Measurements from ENCODE around the gene INPP5K.

The INPP5K gene

GRCh38 chr17:1496869-1497268 lies 19.5 kb downstream of the INPP5K start:
- Histone ChIP-seq H3K27ac (ENCODE audit: low read depth, low read length) (no peak overlapping the region), H2AFZ (ENCODE audit: insufficient read depth, low read length, poor library complexity) (no peak overlapping the region)
- no CpG with 5 or more reads among the region's 14 CpGs for WGBS (ENCODE audit: extremely low coverage, insufficient coverage, insufficient read length)

GRCh38 chr17:1495265-1495989 lies 21.0 kb downstream of the INPP5K start:
- Histone ChIP-seq H2AFZ (ENCODE audit: insufficient read depth, low read length, poor library complexity) (no peak overlapping the region), H2BK5ac (ENCODE audit: low read depth, low read length, poor library complexity) (no peak overlapping the region), H2BK12ac (ENCODE audit: low read length) (no peak overlapping the region), H3K18ac (ENCODE audit: low read length) (no peak overlapping the region), H2AK5ac (ENCODE audit: low read length) (no peak overlapping the region), H3K23ac (ENCODE audit: low read length) (no peak overlapping the region), H4K8ac (ENCODE audit: low read depth, low read length) (no peak overlapping the region), H3K79me1 (ENCODE audit: low read length) (peaks cover 19% of the 10 kb centered on the region), H3K27me3 (ENCODE audit: insufficient read depth, low read length) (no peaks in the 10 kb centered on the region), H3K79me2 (ENCODE audit: control insufficient read depth, insufficient read depth, low read length, poor library complexity) (peaks cover 11% of the 10 kb centered on the region), H3K14ac (ENCODE audit: low read length) (no peak overlapping the region), H3K4me1 (ENCODE audit: control insufficient read depth in 1 of 2, insufficient read depth in 2 of 2, low read length in 2 of 2) (peaks cover 13 to 21% of the 10 kb centered on the region in 2 experiments), H3K4me3 (ENCODE audit: low read depth, low read length) (no peak overlapping the region), H3K36me3 (ENCODE audit: control insufficient read depth in 1 of 2, insufficient read depth in 2 of 2, low read length in 2 of 2) (peaks cover 19 to 33% of the 10 kb centered on the region in 2 experiments), H3K4ac (ENCODE audit: low read depth, low read length) (no peak overlapping the region), H3K4me2 (ENCODE audit: low read length) (no peak overlapping the region), H3K9me3 (ENCODE audit: insufficient read depth, low read depth, low read length) (no peaks in the 10 kb centered on the region), H4K91ac (ENCODE audit: low read depth, low read length) (no peak overlapping the region), H2BK120ac (ENCODE audit: insufficient read depth, low read length, poor library complexity) (no peak overlapping the region), H4K12ac (ENCODE audit: low read depth, low read length) (no peak overlapping the region), H3K9ac (ENCODE audit: low read length) (no peak overlapping the region), H3K27ac (ENCODE audit: low read depth, low read length) (no peak overlapping the region)
- no CpG with 5 or more reads among the region's 14 CpGs for WGBS (ENCODE audit: extremely low coverage, insufficient coverage, insufficient read length)
- DNase-seq: no peak

More at GRCh38 chr17:1496869-1497268, 19.5 kb downstream of the INPP5K start:
- H3K27me3 ChIP-seq (ENCODE audit: insufficient read depth, low read length): no peaks in the 10 kb centered on the region
- H3K9ac ChIP-seq (ENCODE audit: low read length): no peak overlapping the region
- H3K14ac ChIP-seq (ENCODE audit: low read length): no peak overlapping the region
- no peak for DNase-seq
- no peak overlapping the region for H4K8ac ChIP-seq (ENCODE audit: low read depth, low read length)
- no peak overlapping the region for H3K4me2 ChIP-seq (ENCODE audit: low read length)
- no peak overlapping the region for H2AK5ac ChIP-seq (ENCODE audit: low read length)
- no peak overlapping the region for H3K4ac ChIP-seq (ENCODE audit: low read depth, low read length)
- no peak overlapping the region for H3K4me3 ChIP-seq (ENCODE audit: low read depth, low read length)
- peaks cover 9% of the 10 kb centered on the region for H3K79me1 ChIP-seq (ENCODE audit: low read length)
- H2BK5ac ChIP-seq (ENCODE audit: low read depth, low read length, poor library complexity): no peak overlapping the region
- peaks cover 19 to 33% of the 10 kb centered on the region in 2 experiments for H3K36me3 ChIP-seq (ENCODE audit: control insufficient read depth in 1 of 2, insufficient read depth in 2 of 2, low read length in 2 of 2)
- H2BK12ac ChIP-seq (ENCODE audit: low read length): no peak overlapping the region
- H3K4me1 ChIP-seq (ENCODE audit: control insufficient read depth in 1 of 2, insufficient read depth in 2 of 2, low read length in 2 of 2): peaks cover 13 to 16% of the 10 kb centered on the region in 2 experiments
- no peak overlapping the region for H4K12ac ChIP-seq (ENCODE audit: low read depth, low read length)
- H3K18ac ChIP-seq (ENCODE audit: low read length): no peak overlapping the region
- H3K79me2 ChIP-seq (ENCODE audit: control insufficient read depth, insufficient read depth, low read length, poor library complexity): peaks cover 6% of the 10 kb centered on the region
- no peak overlapping the region for H2BK120ac ChIP-seq (ENCODE audit: insufficient read depth, low read length, poor library complexity)
- no peaks in the 10 kb centered on the region for H3K9me3 ChIP-seq (ENCODE audit: insufficient read depth, low read depth, low read length)
- no peak overlapping the region for H4K91ac ChIP-seq (ENCODE audit: low read depth, low read length)
- no peak overlapping the region for H3K23ac ChIP-seq (ENCODE audit: low read length)

DNA sequence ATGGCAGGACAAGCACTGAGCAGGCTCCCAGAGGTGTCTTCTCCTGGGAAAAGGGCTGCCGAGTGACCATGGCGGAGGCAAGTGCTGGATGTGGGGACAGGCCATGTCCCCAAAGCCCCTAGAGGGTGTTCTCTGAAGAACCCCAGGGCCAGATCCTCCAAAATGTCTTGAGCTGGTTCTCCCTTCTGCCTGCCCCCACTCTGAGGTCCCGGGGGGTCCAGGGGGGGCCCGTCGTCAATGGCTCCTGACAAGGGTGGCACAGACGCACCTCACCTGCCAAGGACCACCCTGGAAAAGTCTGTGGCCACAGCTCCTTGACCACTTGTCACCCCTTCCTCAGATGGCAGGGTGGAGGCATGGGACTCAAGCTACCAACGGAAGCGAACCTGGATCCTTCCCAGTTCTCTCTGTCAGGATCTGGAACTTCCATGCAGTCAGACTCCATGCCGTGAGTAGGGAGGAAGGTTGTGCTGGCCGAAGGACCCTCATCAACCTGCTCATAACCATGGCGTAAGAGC lies 21.6 kb downstream of the INPP5K start:
- Histone ChIP-seq H2BK120ac (ENCODE audit: insufficient read depth, low read length, poor library complexity) (no peak overlapping the region), H3K4me2 (ENCODE audit: low read length) (no peak overlapping the region), H2AK5ac (ENCODE audit: low read length) (no peak overlapping the region), H2AFZ (ENCODE audit: insufficient read depth, low read length, poor library complexity) (no peak overlapping the region), H2BK12ac (ENCODE audit: low read length) (no peak overlapping the region), H3K9me3 (ENCODE audit: insufficient read depth, low read depth, low read length) (no peaks in the 10 kb centered on the region), H3K4me1 (ENCODE audit: control insufficient read depth in 1 of 2, insufficient read depth in 2 of 2, low read length in 2 of 2) (peaks cover 16 to 24% of the 10 kb centered on the region in 2 experiments), H4K8ac (ENCODE audit: low read depth, low read length) (no peak overlapping the region), H3K79me1 (ENCODE audit: low read length) (peaks cover 21% of the 10 kb centered on the region), H4K91ac (ENCODE audit: low read depth, low read length) (no peak overlapping the region), H3K18ac (ENCODE audit: low read length) (no peak overlapping the region), H3K14ac (ENCODE audit: low read length) (no peak overlapping the region), H3K9ac (ENCODE audit: low read length) (no peak overlapping the region), H3K36me3 (ENCODE audit: control insufficient read depth in 1 of 2, insufficient read depth in 2 of 2, low read length in 2 of 2) (peaks cover 19 to 33% of the 10 kb centered on the region in 2 experiments), H2BK5ac (ENCODE audit: low read depth, low read length, poor library complexity) (no peak overlapping the region), H3K27ac (ENCODE audit: low read depth, low read length) (no peak overlapping the region), H3K27me3 (ENCODE audit: insufficient read depth, low read length) (no peaks in the 10 kb centered on the region), H3K23ac (ENCODE audit: low read length) (no peak overlapping the region), H4K12ac (ENCODE audit: low read depth, low read length) (no peak overlapping the region), H3K4me3 (ENCODE audit: low read depth, low read length) (no peak overlapping the region), H3K79me2 (ENCODE audit: control insufficient read depth, insufficient read depth, low read length, poor library complexity) (peaks cover 11% of the 10 kb centered on the region), H3K4ac (ENCODE audit: low read depth, low read length) (no peak overlapping the region)
- no peak for DNase-seq
- WGBS (ENCODE audit: extremely low coverage, insufficient coverage, insufficient read length): no CpG with 5 or more reads among the region's 11 CpGs

DNA sequence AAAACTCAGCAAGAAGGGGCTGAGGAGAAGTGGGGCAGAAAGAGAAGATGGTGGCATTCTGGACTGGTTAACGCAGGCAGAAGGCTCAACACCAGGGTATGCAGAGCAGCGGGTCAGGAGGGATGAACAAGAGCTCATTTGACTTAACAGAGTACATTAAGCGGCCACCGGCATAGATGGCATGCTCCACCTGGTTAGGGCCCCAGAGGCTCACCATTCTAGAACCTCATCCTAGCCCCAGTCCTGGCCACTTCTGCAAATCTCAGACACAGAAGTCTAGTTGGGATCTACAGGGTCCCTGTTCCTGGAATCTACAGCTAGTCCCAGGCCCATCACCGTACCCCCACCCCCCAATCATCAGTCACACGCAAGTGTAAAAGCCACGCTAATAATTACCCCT lies 22.2 kb downstream of the INPP5K start:
- no peak overlapping the region for H3K9ac ChIP-seq (ENCODE audit: low read length)
- no peak overlapping the region for H3K14ac ChIP-seq (ENCODE audit: low read length)
- no peak overlapping the region for H2BK5ac ChIP-seq (ENCODE audit: low read depth, low read length, poor library complexity)
- H2AK5ac ChIP-seq (ENCODE audit: low read length): no peak overlapping the region
- H3K23ac ChIP-seq (ENCODE audit: low read length): no peak overlapping the region
- H3K27ac ChIP-seq (ENCODE audit: low read depth, low read length): no peak overlapping the region
- H3K4me1 ChIP-seq (ENCODE audit: control insufficient read depth in 1 of 2, insufficient read depth in 2 of 2, low read length in 2 of 2): peaks cover 17 to 25% of the 10 kb centered on the region in 2 experiments
- H2BK12ac ChIP-seq (ENCODE audit: low read length): no peak overlapping the region
- no peaks in the 10 kb centered on the region for H3K27me3 ChIP-seq (ENCODE audit: insufficient read depth, low read length)
- H3K18ac ChIP-seq (ENCODE audit: low read length): no peak overlapping the region
- H3K79me1 ChIP-seq (ENCODE audit: low read length): peaks cover 22% of the 10 kb centered on the region
- H3K4ac ChIP-seq (ENCODE audit: low read depth, low read length): no peak overlapping the region
- H3K36me3 ChIP-seq (ENCODE audit: control insufficient read depth in 1 of 2, insufficient read depth in 2 of 2, low read length in 2 of 2): peaks cover 19 to 33% of the 10 kb centered on the region in 2 experiments
- no peak overlapping the region for H3K4me2 ChIP-seq (ENCODE audit: low read length)
- no peaks in the 10 kb centered on the region for H3K9me3 ChIP-seq (ENCODE audit: insufficient read depth, low read depth, low read length)
- H3K79me2 ChIP-seq (ENCODE audit: control insufficient read depth, insufficient read depth, low read length, poor library complexity): peaks cover 11% of the 10 kb centered on the region
- no peak overlapping the region for H4K91ac ChIP-seq (ENCODE audit: low read depth, low read length)
- no peak overlapping the region for H3K4me3 ChIP-seq (ENCODE audit: low read depth, low read length)
- H2BK120ac ChIP-seq (ENCODE audit: insufficient read depth, low read length, poor library complexity): no peak overlapping the region
- H4K12ac ChIP-seq (ENCODE audit: low read depth, low read length): no peak overlapping the region
- no peak overlapping the region for H4K8ac ChIP-seq (ENCODE audit: low read depth, low read length)
- DNase-seq: no peak
- no peak overlapping the region for H2AFZ ChIP-seq (ENCODE audit: insufficient read depth, low read length, poor library complexity)
- no CpG with 5 or more reads among the region's 7 CpGs for WGBS (ENCODE audit: extremely low coverage, insufficient coverage, insufficient read length)

Data from trophoblast cell (in vitro differentiated cells and primary cell).